Transverse colon (tissue), 4 donors: ENCODE data around the gene ZBTB7C.

Experiments
- EP300 ChIP-seq: sonication (generic); formaldehyde crosslinking; IDR thresholded peaks from one replicate; pipeline ENCODE4 v1.6.1; 2017; ENCODE audit warnings: antibody characterized with exemption, low read depth
- POLR2A ChIP-seq: fragments of 450-650 bp; IDR thresholded peaks from one replicate; pipeline ENCODE4 v1.6.1; 2016; ENCODE audit warnings: antibody characterized with exemption, mild to moderate bottlenecking, moderate library complexity
- POLR2AphosphoS5 ChIP-seq, 3 donors: sonication (generic); formaldehyde crosslinking; IDR thresholded peaks; one replicate each; pipeline ENCODE4 v1.6.1; 2016; ENCODE audit warnings: antibody characterized with exemption in 3 of 3
- TF ChIP-seq, protein P1 (sequence below), 5 experiments: fragments of 200-600 bp in 3 of 5; fragments of 450-650 bp in 2 of 5; sonication (generic) in 3 of 5; IDR thresholded peaks; 1 replicate in 2 of 5; 2 replicates in 3 of 5; pipeline ENCODE4 v1.5.1; 2016 to 2017; ENCODE audit warnings: antibody characterized with exemption in 5 of 5, inconsistent platforms in 3 of 5, mild to moderate bottlenecking in 2 of 5, moderate library complexity in 1 of 5

DNA sequence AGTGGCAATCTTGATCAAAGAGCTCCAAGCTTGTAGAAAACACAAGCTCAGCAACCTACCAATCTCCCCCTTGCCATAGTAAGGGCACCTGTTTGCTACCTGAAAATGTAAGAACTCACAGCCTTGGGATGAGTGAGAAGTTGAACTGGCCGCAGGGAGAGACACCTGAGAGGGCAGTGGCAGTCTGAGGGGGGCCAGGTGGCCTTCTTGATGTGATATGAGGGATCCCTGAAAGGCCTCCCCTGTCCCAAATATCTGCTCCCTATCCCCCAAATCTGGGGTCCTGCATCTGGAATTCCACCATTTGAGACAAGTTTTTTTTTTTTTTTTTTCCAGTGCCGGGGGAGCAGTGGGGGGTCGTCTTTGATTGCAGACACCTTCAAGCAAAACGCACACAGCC lies 248.6 kb downstream of the ZBTB7C start:
- TF ChIP-seq, protein P1, sequence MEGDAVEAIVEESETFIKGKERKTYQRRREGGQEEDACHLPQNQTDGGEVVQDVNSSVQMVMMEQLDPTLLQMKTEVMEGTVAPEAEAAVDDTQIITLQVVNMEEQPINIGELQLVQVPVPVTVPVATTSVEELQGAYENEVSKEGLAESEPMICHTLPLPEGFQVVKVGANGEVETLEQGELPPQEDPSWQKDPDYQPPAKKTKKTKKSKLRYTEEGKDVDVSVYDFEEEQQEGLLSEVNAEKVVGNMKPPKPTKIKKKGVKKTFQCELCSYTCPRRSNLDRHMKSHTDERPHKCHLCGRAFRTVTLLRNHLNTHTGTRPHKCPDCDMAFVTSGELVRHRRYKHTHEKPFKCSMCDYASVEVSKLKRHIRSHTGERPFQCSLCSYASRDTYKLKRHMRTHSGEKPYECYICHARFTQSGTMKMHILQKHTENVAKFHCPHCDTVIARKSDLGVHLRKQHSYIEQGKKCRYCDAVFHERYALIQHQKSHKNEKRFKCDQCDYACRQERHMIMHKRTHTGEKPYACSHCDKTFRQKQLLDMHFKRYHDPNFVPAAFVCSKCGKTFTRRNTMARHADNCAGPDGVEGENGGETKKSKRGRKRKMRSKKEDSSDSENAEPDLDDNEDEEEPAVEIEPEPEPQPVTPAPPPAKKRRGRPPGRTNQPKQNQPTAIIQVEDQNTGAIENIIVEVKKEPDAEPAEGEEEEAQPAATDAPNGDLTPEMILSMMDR (IDR thresholded peaks at IDR 0.05) = no peak
- no peak for TF ChIP-seq POLR2AphosphoS5 (IDR thresholded peaks at IDR 0.05)
- TF ChIP-seq POLR2A = no peak
- TF ChIP-seq EP300 = no peak
